ENCODE measurements around the gene FAM124A. TPM values are rescaled to one million over a fixed set of nuclear protein-coding genes. Genes with fewer than 3 reads are reported as not detected.

FAM124A gene
- total and polyA plus RNA-seq, 10 donors, result 2.6 to 39.9 (median 23.7) TPM

GRCh38 chr13:51291341-51291740 is 69.1 kb downstream of the FAM124A start:
- intact Hi-C loops (cut with DNase I; ENCODE audit: low total_unique reads), result no loop called here
- 84 to 91% (median 85%) methylated on average over 5 of the region's 5 CpGs for WGBS, 5 donors
- TF ChIP-seq, protein P1, sequence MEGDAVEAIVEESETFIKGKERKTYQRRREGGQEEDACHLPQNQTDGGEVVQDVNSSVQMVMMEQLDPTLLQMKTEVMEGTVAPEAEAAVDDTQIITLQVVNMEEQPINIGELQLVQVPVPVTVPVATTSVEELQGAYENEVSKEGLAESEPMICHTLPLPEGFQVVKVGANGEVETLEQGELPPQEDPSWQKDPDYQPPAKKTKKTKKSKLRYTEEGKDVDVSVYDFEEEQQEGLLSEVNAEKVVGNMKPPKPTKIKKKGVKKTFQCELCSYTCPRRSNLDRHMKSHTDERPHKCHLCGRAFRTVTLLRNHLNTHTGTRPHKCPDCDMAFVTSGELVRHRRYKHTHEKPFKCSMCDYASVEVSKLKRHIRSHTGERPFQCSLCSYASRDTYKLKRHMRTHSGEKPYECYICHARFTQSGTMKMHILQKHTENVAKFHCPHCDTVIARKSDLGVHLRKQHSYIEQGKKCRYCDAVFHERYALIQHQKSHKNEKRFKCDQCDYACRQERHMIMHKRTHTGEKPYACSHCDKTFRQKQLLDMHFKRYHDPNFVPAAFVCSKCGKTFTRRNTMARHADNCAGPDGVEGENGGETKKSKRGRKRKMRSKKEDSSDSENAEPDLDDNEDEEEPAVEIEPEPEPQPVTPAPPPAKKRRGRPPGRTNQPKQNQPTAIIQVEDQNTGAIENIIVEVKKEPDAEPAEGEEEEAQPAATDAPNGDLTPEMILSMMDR (IDR thresholded peaks at IDR 0.05 in 8 of 11, conservative IDR thresholded peaks at IDR 0.05 in 3 of 11), result no peak
- TF ChIP-seq POLR2A (IDR thresholded peaks at IDR 0.05), result no peak
- TF ChIP-seq POLR2AphosphoS5 (IDR thresholded peaks at IDR 0.05), result no peak
- no peak for DNase-seq
- no peaks in the 10 kb centered on the region for H3K27me3 ChIP-seq (replicated peaks in 1 of 7)
- no peak overlapping the region for H3K27ac ChIP-seq
- no peaks in the 10 kb centered on the region for H3K36me3 ChIP-seq
- no peaks in the 10 kb centered on the region for H3K9me3 ChIP-seq
- H3K4me1 ChIP-seq, result peaks cover 0 to 3% (median under 1%) of the 10 kb centered on the region in 6 donors
- H3K4me3 ChIP-seq, result no peak overlapping the region

DNA sequence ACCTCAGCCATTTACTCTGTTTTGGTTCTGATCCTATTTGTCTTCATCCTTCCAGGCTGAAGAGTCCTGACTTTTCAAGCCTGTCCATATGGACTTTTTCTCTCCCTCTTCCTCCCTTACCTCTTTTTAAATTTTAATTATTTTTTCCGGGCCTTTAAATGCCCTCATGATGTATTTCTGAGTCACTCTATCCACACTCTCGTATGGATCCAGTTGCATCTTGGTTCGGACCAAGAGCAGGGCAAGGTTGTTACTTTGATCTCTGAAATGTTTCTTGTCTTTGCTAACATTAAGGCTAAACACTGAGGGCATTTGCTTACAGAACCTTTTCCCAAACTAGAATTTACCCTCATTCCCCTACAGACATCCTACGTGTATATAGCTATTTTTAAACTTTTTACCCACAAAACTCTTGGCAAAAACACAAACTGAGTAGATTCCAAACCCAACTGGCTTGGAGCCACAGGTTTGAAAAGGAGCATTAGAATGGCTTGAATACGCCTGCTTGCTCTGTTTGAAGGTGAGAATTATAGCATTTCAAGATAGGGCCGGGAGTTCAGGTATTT is 69.9 kb downstream of the FAM124A start:
- Histone ChIP-seq H3K27ac (no peak overlapping the region), H3K9me3 (no peaks in the 10 kb centered on the region), H3K27me3 (replicated peaks in 1 of 7) (no peaks in the 10 kb centered on the region), H3K36me3 (no peaks in the 10 kb centered on the region), H3K4me3 (no peak overlapping the region), H3K4me1 (no peaks in the 10 kb centered on the region)
- WGBS, 5 donors, result 78 to 89% (median 89%) methylated on average over 6 of the region's 6 CpGs
- intact Hi-C loops (cut with DNase I; ENCODE audit: low total_unique reads), result no loop called here
- TF ChIP-seq POLR2AphosphoS5 (IDR thresholded peaks at IDR 0.05) (no peak), POLR2A (IDR thresholded peaks at IDR 0.05) (no peak)
- TF ChIP-seq, protein P1 (IDR thresholded peaks at IDR 0.05 in 8 of 11, conservative IDR thresholded peaks at IDR 0.05 in 3 of 11), result no peak
- no peak for DNase-seq

DNA sequence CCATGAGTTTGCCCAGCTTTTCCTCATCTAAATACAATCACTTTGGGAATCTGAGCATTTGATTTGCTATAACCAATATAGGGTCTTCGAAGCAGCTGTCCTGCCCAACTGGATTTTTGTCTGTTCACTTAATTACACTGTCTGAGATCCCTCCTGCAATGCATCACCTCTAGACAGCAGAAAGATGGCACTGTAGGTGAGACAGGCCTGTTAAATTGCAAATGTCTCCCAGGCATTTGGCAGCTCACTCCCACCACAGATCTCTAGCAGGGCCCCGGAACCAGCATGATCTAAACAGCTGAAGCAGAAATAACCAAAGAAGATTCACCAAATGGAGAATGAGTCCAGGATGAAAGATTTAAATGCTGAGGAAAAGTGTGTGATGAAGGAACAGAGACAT is 75.4 kb downstream of the FAM124A start:
- H3K4me3 ChIP-seq, result no peak overlapping the region
- intact Hi-C loops (cut with DNase I; ENCODE audit: low total_unique reads), result no loop called here
- TF ChIP-seq, protein P1 (IDR thresholded peaks at IDR 0.05 in 8 of 11, conservative IDR thresholded peaks at IDR 0.05 in 3 of 11), result no peak
- TF ChIP-seq POLR2A (IDR thresholded peaks at IDR 0.05), result no peak
- TF ChIP-seq POLR2AphosphoS5 (IDR thresholded peaks at IDR 0.05), result no peak
- H3K9me3 ChIP-seq, result no peaks in the 10 kb centered on the region
- DNase-seq, result no peak
- H3K4me1 ChIP-seq, result no peaks in the 10 kb centered on the region
- H3K27me3 ChIP-seq (replicated peaks in 1 of 7), result no peaks in the 10 kb centered on the region
- 85 to 94% (median 89%) methylated on average over 2 of the region's 2 CpGs for WGBS, 5 donors
- no peaks in the 10 kb centered on the region for H3K36me3 ChIP-seq
- no peak overlapping the region for H3K27ac ChIP-seq

DNA sequence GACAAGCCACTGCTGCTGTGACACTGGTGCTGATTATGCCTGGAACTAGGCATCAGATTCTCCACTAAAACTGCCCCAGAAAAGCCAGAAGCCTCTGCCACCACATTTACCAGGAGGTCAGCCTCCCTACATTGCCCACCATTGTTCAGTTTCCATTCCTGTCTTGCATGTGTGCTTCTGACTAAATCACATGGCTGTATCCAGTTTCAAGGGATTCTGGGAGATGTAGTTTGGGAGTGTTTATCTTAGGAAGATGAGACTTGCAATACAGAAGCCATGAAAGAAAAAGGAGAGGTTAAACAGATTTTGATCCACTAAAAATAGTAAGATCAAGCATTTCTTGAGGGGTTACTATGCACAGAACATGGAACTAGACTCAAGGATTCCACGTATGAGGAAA is 76.6 kb downstream of the FAM124A start:
- TF ChIP-seq, protein P1 (IDR thresholded peaks at IDR 0.05 in 8 of 11, conservative IDR thresholded peaks at IDR 0.05 in 3 of 11), result no peak
- TF ChIP-seq POLR2A (IDR thresholded peaks at IDR 0.05), result no peak
- no peak for TF ChIP-seq POLR2AphosphoS5 (IDR thresholded peaks at IDR 0.05)
- no peak for DNase-seq
- H3K4me3 ChIP-seq, result no peak overlapping the region

More for the DNA sequence above, 76.6 kb downstream of the FAM124A start:
- Histone ChIP-seq H3K9me3 (no peaks in the 10 kb centered on the region), H3K36me3 (no peaks in the 10 kb centered on the region), H3K4me1 (no peaks in the 10 kb centered on the region), H3K27ac (no peak overlapping the region), H3K27me3 (replicated peaks in 1 of 7) (no peaks in the 10 kb centered on the region)
- intact Hi-C loops (cut with DNase I; ENCODE audit: low total_unique reads), result no loop called here
- 85 to 96% (median 93%) methylated on average over 1 of the region's 1 CpG for WGBS, 5 donors
